ENCODE data around the gene REST. TPM values are rescaled to one million over a fixed set of nuclear protein-coding genes. Genes with fewer than 3 reads are reported as not detected.
"Not testable (repeated sequence)": the region's sequence is repeated elsewhere in the genome, so short reads cannot be mapped to it uniquely, and the experiment has no call there.

REST gene
- total RNA-seq, 4 donors from 2014 or later: 27.7 to 70.8 (median 50.5) TPM

DNA sequence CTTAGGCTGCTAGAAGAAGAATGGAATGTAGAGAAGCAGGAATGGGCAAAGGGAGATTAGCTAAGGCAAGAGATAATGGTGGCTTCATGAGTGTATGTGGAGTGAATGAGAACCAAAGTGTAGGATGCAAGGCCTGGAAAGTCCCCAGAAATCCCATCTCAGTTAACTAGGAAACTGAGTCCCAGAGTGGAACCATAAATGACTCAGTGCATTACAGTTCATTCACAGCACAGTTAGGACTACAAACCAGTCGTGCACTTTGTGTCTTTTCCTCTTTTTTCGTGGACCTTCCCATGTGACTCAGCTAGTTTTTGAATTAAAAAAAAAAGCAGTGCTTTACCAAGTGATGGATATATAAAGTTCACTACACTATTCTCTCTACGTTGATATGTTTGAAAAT, 27.7 kb upstream of the REST start:
- Histone ChIP-seq H3K27ac (no peak overlapping the region), H3K9me3 (no peaks in the 10 kb centered on the region), H3K36me3 (no peaks in the 10 kb centered on the region), H3K27me3 (no peaks in the 10 kb centered on the region), H3K4me1 (no peaks in the 10 kb centered on the region), H3K4me3 (no peak overlapping the region)
- 70% methylated on average over 3 of the region's 3 CpGs for WGBS
- DNase-seq (ENCODE audit: low spot score in 2 of 2): no peak
- TF ChIP-seq POLR2AphosphoS5 (IDR thresholded peaks at IDR 0.05) (no peak), POLR2A (IDR thresholded peaks at IDR 0.05) (no peak), EP300 (IDR thresholded peaks at IDR 0.05) (no peak)
- TF ChIP-seq, protein P1, sequence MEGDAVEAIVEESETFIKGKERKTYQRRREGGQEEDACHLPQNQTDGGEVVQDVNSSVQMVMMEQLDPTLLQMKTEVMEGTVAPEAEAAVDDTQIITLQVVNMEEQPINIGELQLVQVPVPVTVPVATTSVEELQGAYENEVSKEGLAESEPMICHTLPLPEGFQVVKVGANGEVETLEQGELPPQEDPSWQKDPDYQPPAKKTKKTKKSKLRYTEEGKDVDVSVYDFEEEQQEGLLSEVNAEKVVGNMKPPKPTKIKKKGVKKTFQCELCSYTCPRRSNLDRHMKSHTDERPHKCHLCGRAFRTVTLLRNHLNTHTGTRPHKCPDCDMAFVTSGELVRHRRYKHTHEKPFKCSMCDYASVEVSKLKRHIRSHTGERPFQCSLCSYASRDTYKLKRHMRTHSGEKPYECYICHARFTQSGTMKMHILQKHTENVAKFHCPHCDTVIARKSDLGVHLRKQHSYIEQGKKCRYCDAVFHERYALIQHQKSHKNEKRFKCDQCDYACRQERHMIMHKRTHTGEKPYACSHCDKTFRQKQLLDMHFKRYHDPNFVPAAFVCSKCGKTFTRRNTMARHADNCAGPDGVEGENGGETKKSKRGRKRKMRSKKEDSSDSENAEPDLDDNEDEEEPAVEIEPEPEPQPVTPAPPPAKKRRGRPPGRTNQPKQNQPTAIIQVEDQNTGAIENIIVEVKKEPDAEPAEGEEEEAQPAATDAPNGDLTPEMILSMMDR (IDR thresholded peaks at IDR 0.05): no peak

DNA sequence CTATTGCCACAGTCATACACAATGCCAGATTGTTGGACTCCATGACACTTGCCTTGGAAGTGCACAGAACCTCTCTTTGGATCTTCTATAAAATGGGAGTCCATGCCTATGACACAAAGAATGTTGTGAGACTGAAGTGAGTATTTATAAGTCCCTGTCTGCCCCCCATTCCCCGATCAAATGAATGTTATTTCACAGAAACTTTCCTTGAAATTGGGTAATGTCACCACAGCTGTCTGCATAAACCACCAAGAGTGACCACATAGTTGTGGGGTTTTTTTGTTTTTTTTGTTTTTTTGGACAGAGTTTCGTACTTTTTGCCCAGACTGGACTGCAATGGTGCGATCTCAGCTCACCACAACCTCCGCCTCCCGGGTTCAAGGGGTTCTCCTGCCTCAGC, 27.1 kb upstream of the REST start:
- no peak overlapping the region for H3K4me3 ChIP-seq
- H3K4me1 ChIP-seq: no peaks in the 10 kb centered on the region
- no peak overlapping the region for H3K27ac ChIP-seq
- DNase-seq (ENCODE audit: low spot score in 2 of 2): no peak
- TF ChIP-seq, protein P1 (IDR thresholded peaks at IDR 0.05): no peak
- no peak for TF ChIP-seq POLR2A (IDR thresholded peaks at IDR 0.05)
- no peak for TF ChIP-seq POLR2AphosphoS5 (IDR thresholded peaks at IDR 0.05)
- TF ChIP-seq EP300 (IDR thresholded peaks at IDR 0.05): no peak
- H3K27me3 ChIP-seq: no peaks in the 10 kb centered on the region
- WGBS: 84% methylated on average over 5 of the region's 5 CpGs
- no peaks in the 10 kb centered on the region for H3K9me3 ChIP-seq
- no peaks in the 10 kb centered on the region for H3K36me3 ChIP-seq

DNA sequence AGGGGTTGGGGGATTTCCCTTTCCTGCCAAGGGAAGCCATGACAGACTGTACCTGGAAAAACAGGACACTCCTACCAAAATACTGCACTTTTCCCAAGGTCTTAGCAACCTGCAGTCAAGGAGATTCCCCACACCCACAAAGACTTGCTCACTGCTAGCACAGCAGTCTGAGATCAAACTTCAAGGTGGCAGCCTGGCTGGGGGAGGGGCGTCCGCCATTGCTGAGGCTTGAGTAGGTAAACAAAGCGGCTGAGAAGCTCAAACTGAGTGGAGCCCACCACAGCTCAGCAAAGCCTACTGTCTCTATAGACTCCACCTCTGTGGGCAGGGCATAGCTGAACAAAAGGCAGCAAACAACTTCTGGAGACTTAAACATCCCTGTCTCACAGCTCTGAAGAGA, 23.2 kb upstream of the REST start:
- not testable (repeated sequence) for H3K4me3 ChIP-seq
- 72% methylated on average over 3 of the region's 3 CpGs for WGBS

DNA sequence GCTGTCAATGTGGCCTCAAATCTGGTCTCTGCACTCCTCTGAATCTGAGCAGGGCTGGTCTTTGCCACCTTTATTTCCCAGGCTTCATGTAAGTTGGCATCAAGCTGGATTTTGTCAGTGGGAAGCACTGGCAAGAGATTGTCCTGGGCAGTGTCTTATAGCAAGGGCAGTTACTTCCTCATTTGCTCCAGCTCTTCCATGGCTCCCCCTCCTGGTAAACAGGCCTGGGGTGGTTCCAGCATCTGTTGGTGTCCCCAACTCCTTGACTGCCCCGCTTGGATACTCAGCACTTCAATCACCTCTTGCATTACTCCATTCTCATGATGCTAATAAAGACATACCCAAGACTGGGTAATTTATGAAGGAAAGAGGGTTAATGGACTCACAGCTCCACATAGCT, 15.0 kb upstream of the REST start:
- 100% methylated on average over 1 of the region's 1 CpG for WGBS
- no peak overlapping the region for H3K4me3 ChIP-seq
- no peaks in the 10 kb centered on the region for H3K27me3 ChIP-seq
- no peaks in the 10 kb centered on the region for H3K4me1 ChIP-seq
- no peak for DNase-seq (ENCODE audit: low spot score in 2 of 2)
- H3K36me3 ChIP-seq: no peaks in the 10 kb centered on the region
- H3K9me3 ChIP-seq: no peaks in the 10 kb centered on the region
- H3K27ac ChIP-seq: no peak overlapping the region
- TF ChIP-seq EP300 (IDR thresholded peaks at IDR 0.05): no peak
- no peak for TF ChIP-seq POLR2AphosphoS5 (IDR thresholded peaks at IDR 0.05)
- TF ChIP-seq POLR2A (IDR thresholded peaks at IDR 0.05): no peak
- TF ChIP-seq, protein P1 (IDR thresholded peaks at IDR 0.05): no peak

More for the DNA sequence above, 23.2 kb upstream of the REST start:
- H3K4me1 ChIP-seq; H3K9me3 ChIP-seq; H3K27me3 ChIP-seq; DNase-seq (ENCODE audit: low spot score in 2 of 2); H3K36me3 ChIP-seq; H3K27ac ChIP-seq: not testable (repeated sequence)

DNA sequence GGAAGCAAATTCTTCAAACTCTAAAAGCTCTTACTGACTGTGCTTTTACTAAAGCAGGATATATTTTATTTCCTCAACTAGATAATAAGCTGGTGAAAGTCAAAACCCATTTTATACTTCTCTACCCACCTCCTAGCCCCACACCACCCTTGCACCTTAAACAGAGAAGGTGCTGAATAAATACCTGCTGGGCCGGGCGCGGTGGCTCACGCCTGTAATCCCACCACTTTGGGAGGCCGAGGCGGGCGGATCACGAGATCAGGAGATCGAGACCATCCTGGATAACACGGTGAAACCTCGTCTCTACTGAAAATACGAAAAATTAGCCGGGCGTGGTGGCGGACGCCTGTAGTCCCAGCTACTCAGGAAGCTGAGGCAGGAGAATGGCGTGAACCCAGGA, 9.9 kb upstream of the REST start:
- not testable (repeated sequence) for H3K27me3 ChIP-seq; H3K4me3 ChIP-seq; DNase-seq (ENCODE audit: low spot score in 2 of 2); H3K27ac ChIP-seq; H3K4me1 ChIP-seq; H3K36me3 ChIP-seq; H3K9me3 ChIP-seq
- WGBS: 98% methylated on average over 17 of the region's 17 CpGs

DNA sequence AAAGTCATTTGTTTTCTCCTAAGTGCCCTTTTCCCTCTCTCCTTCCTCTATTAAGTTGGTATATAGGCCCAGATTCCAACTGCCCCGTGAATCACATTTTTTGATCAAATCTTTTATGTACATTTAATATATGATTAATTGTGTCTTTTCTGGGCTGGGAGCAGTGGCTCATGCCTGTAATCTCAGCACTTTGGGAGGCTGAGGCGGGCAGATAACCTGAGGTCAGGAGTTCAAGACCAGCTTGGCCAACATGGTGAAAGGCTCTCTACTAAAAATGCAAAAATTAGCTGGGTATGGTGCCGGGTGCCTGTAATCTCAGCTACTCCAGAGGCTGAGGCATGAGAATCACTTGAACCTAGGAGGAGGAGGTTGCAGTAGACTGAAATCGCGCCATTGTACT, 7.5 kb upstream of the REST start:
- H3K27me3 ChIP-seq; H3K4me1 ChIP-seq; H3K9me3 ChIP-seq; H3K27ac ChIP-seq; H3K4me3 ChIP-seq; DNase-seq (ENCODE audit: low spot score in 2 of 2); H3K36me3 ChIP-seq: not testable (repeated sequence)
- WGBS: 95% methylated on average over 5 of the region's 5 CpGs

DNA sequence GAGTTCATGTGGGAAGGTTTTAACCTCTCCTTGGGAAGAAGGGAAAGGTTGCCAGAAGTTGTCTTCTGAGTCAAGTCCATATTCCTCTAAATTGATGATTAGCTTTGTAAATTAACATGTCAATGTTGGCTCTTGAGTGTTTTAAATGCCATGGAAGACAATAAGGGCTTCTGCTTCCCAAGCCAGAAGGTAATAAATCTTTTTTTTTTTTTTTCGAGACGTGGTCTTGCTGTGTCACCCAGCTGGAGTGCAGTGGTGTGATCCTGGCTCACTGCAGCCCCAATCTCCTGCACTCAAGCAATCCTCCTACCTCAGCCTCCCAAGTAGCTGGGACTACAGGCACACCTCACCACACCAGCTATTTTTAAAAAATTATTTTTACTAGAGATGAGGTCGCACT, 5.0 kb upstream of the REST start:
- H3K27ac ChIP-seq: no peak overlapping the region
- H3K9me3 ChIP-seq: no peaks in the 10 kb centered on the region
- H3K4me1 ChIP-seq: peaks cover 9% of the 10 kb centered on the region
- no peaks in the 10 kb centered on the region for H3K27me3 ChIP-seq
- no peak for TF ChIP-seq POLR2AphosphoS5 (IDR thresholded peaks at IDR 0.05)
- TF ChIP-seq, protein P1 (IDR thresholded peaks at IDR 0.05): no peak
- TF ChIP-seq EP300 (IDR thresholded peaks at IDR 0.05): no peak
- TF ChIP-seq POLR2A (IDR thresholded peaks at IDR 0.05): no peak
- no peak for DNase-seq (ENCODE audit: low spot score in 2 of 2)
- WGBS: 64% methylated on average over 3 of the region's 3 CpGs
- no peaks in the 10 kb centered on the region for H3K36me3 ChIP-seq
- no peak overlapping the region for H3K4me3 ChIP-seq

Measured in suprapubic skin (tissue), 4 donors.